Muscle layer of colon (tissue), 2 donors: ENCODE measurements around the gene SRF.

Experiments used
- H3K27ac ChIP-seq: one replicate; pipeline ENCODE4 v1.7.0; 2013; ENCODE audit warnings: low read depth, mild to moderate bottlenecking, low read length, moderate library complexity
- H3K27me3 ChIP-seq, 2 donors: one replicate each; pipeline ENCODE4 v1.7.0; 2013; ENCODE audit warnings: low read length in 2 of 2, mild to moderate bottlenecking in 2 of 2; ENCODE audit not compliant: insufficient read depth in 2 of 2, control insufficient read depth in 1 of 2
- H3K36me3 ChIP-seq: one replicate; pipeline ENCODE4 v1.7.0; 2013; ENCODE audit warnings: mild to moderate bottlenecking, low read length; ENCODE audit not compliant: insufficient read depth
- H3K4me1 ChIP-seq: one replicate; pipeline ENCODE4 v1.7.0; 2013; ENCODE audit warnings: mild to moderate bottlenecking, low read length; ENCODE audit not compliant: insufficient read depth
- H3K4me3 ChIP-seq, 2 donors: one replicate each; pipeline ENCODE4 v1.7.0; 2013; ENCODE audit warnings: low read length in 2 of 2, low read depth in 1 of 2, mild to moderate bottlenecking in 1 of 2, moderate library complexity in 1 of 2
- H3K9ac ChIP-seq: one replicate; pipeline ENCODE4 v1.7.0; 2013; ENCODE audit warnings: low read length
- H3K9me3 ChIP-seq: one replicate; pipeline ENCODE4 v1.7.0; 2013; ENCODE audit warnings: mild to moderate bottlenecking, low read length
- donor health status: abdominal sarcoma.
- donor health status: Adenocarcinoma of cecum.

Gene SRF

GRCh38 chr6:43204271-43205105, 33.4 kb downstream of the SRF start:
- H3K4me1 ChIP-seq: no peaks in the 10 kb centered on the region
- H3K4me3 ChIP-seq: no peak overlapping the region
- H3K27me3 ChIP-seq: no peaks in the 10 kb centered on the region
- no peak overlapping the region for H3K9ac ChIP-seq
- peaks cover 37% of the 10 kb centered on the region for H3K36me3 ChIP-seq
- H3K9me3 ChIP-seq: no peaks in the 10 kb centered on the region
- H3K27ac ChIP-seq: no peak overlapping the region

DNA sequence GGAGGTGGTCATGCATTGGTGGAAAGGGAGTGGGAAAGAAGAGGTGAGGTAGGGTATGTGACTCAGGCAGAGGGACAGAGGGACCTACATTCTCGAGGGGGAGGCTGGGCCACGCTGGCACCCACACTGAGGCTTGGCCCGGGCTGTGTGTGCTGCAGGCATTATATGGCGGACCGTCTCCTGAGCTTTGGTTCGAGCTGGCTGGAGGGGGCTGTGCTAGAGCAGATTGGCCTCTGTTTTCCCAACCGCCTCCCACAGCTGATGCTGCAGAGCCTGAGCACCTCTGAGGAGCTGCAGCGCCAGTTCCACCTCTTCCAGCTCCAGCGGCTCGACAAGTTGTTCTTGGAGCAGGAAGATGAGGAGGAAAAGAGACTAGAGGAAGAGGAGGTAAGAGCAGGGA, 34.8 kb downstream of the SRF start:
- no peak overlapping the region for H3K9ac ChIP-seq
- no peaks in the 10 kb centered on the region for H3K4me1 ChIP-seq
- H3K36me3 ChIP-seq: peaks cover 25% of the 10 kb centered on the region
- no peak overlapping the region for H3K4me3 ChIP-seq
- no peaks in the 10 kb centered on the region for H3K9me3 ChIP-seq
- no peaks in the 10 kb centered on the region for H3K27me3 ChIP-seq
- no peak overlapping the region for H3K27ac ChIP-seq

- Histone ChIP-seq H3K27me3 (no peaks in the 10 kb centered on the region), H3K9me3 (no peaks in the 10 kb centered on the region), H3K36me3 (peaks cover 21% of the 10 kb centered on the region), H3K9ac (no peak overlapping the region), H3K4me1 (no peaks in the 10 kb centered on the region), H3K27ac (no peak overlapping the region), H3K4me3 (no peak overlapping the region)
These were observed 36.2 kb downstream of the SRF start for GRCh38 chr6:43207286-43207685.

GRCh38 chr6:43211955-43212354, 40.9 kb downstream of the SRF start:
- Histone ChIP-seq H3K9me3 (no peaks in the 10 kb centered on the region), H3K27ac (no peak overlapping the region), H3K4me1 (no peaks in the 10 kb centered on the region), H3K4me3 (no peak overlapping the region), H3K36me3 (peaks cover 36% of the 10 kb centered on the region), H3K27me3 (no peaks in the 10 kb centered on the region), H3K9ac (no peak overlapping the region)

GRCh38 chr6:43213431-43213830, 42.4 kb downstream of the SRF start:
- H3K27me3 ChIP-seq: no peaks in the 10 kb centered on the region
- H3K36me3 ChIP-seq: peaks cover 37% of the 10 kb centered on the region
- no peak overlapping the region for H3K9ac ChIP-seq
- no peak overlapping the region for H3K4me3 ChIP-seq
- no peaks in the 10 kb centered on the region for H3K4me1 ChIP-seq
- H3K27ac ChIP-seq: no peak overlapping the region
- H3K9me3 ChIP-seq: no peaks in the 10 kb centered on the region

DNA sequence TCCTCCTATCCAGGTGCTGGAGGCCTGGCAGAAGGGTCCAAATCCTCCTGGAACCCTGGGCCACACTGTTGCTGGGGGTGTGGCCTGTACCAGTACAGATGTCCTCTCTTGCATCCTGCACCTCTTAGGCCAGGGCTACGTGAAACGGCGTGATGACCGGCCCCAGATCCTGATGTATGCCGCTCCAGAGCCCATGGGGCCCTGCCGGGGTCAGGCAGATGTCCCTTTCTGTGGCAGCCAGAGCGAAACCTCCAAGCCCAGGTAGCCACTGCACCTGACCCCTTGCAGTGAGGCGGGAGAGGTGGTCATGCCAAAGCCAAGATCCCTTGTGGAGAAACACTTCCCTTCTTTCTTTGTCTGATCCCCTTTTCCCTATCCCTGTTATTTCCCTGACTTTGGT, 44.0 kb downstream of the SRF start:
- no peaks in the 10 kb centered on the region for H3K9me3 ChIP-seq
- H3K36me3 ChIP-seq: peaks cover 47% of the 10 kb centered on the region
- no peaks in the 10 kb centered on the region for H3K4me1 ChIP-seq
- H3K27me3 ChIP-seq: no peaks in the 10 kb centered on the region
- H3K9ac ChIP-seq: no peak overlapping the region
- H3K27ac ChIP-seq: no peak overlapping the region
- H3K4me3 ChIP-seq: no peak overlapping the region

GRCh38 chr6:43216200-43216599, 45.1 kb downstream of the SRF start:
- no peak overlapping the region for H3K27ac ChIP-seq
- no peak overlapping the region for H3K4me3 ChIP-seq
- peaks cover 56% of the 10 kb centered on the region for H3K36me3 ChIP-seq
- no peaks in the 10 kb centered on the region for H3K27me3 ChIP-seq
- H3K9ac ChIP-seq: no peak overlapping the region
- no peaks in the 10 kb centered on the region for H3K9me3 ChIP-seq
- no peaks in the 10 kb centered on the region for H3K4me1 ChIP-seq

DNA sequence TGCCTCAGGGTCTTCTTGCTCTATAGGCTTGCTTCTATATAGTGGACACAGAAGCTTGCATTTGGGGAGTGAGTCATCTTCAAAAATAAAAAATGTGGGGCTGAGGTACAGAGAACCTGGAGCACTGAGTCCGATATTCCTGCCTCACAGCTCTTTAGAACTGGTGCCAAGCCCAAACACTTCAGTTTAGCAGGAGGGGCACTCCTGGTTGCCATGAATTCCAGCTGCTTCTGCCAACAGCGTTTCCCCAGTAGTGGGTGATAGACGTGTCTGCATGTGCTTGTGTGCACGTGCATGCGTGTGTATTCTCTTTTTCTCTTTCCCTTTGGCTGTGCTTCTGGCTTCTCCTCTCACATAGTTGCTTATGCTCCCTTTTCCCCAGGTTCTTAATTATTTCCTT, 46.3 kb downstream of the SRF start:
- Histone ChIP-seq H3K27me3 (no peaks in the 10 kb centered on the region), H3K4me1 (no peaks in the 10 kb centered on the region), H3K9ac (no peak overlapping the region), H3K9me3 (no peaks in the 10 kb centered on the region), H3K4me3 (no peak overlapping the region), H3K27ac (no peak overlapping the region), H3K36me3 (peaks cover 56% of the 10 kb centered on the region)

- Histone ChIP-seq H3K4me1 (no peaks in the 10 kb centered on the region), H3K36me3 (peaks cover 44% of the 10 kb centered on the region), H3K27me3 (no peaks in the 10 kb centered on the region), H3K4me3 (no peak overlapping the region), H3K9me3 (no peaks in the 10 kb centered on the region), H3K9ac (no peak overlapping the region), H3K27ac (no peak overlapping the region)
These were observed 48.0 kb downstream of the SRF start for GRCh38 chr6:43219119-43219518.

DNA sequence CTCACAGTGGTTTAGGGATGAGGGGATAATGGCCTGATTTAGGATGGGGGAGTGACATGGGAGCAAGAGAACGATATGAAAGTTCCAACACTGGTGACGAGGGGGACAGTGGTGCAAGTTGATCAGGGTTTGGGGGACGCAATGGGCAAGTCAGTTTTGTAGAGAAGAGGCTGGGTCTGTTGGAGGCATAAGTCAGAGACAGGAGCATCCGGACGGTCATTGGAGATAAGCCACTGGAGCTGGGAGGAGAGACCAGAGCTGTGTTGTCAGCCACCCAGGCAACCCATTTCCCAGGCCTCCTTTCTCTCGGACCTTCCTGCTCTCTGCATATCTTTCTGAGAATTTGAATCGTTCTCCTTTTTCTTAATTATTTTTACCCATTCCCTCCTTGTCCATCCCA, 48.7 kb downstream of the SRF start:
- Histone ChIP-seq H3K27ac (no peak overlapping the region), H3K4me1 (no peaks in the 10 kb centered on the region), H3K9me3 (no peaks in the 10 kb centered on the region), H3K4me3 (no peak overlapping the region), H3K36me3 (peaks cover 44% of the 10 kb centered on the region), H3K27me3 (no peaks in the 10 kb centered on the region), H3K9ac (no peak overlapping the region)

- Histone ChIP-seq H3K36me3 (peaks cover 38% of the 10 kb centered on the region), H3K4me3 (no peak overlapping the region), H3K4me1 (no peaks in the 10 kb centered on the region), H3K27ac (no peak overlapping the region), H3K9me3 (no peaks in the 10 kb centered on the region), H3K27me3 (no peaks in the 10 kb centered on the region), H3K9ac (no peak overlapping the region)
These were observed 49.4 kb downstream of the SRF start for GRCh38 chr6:43220439-43220951.
